ENCODE data around the gene MSH5.

DNA sequence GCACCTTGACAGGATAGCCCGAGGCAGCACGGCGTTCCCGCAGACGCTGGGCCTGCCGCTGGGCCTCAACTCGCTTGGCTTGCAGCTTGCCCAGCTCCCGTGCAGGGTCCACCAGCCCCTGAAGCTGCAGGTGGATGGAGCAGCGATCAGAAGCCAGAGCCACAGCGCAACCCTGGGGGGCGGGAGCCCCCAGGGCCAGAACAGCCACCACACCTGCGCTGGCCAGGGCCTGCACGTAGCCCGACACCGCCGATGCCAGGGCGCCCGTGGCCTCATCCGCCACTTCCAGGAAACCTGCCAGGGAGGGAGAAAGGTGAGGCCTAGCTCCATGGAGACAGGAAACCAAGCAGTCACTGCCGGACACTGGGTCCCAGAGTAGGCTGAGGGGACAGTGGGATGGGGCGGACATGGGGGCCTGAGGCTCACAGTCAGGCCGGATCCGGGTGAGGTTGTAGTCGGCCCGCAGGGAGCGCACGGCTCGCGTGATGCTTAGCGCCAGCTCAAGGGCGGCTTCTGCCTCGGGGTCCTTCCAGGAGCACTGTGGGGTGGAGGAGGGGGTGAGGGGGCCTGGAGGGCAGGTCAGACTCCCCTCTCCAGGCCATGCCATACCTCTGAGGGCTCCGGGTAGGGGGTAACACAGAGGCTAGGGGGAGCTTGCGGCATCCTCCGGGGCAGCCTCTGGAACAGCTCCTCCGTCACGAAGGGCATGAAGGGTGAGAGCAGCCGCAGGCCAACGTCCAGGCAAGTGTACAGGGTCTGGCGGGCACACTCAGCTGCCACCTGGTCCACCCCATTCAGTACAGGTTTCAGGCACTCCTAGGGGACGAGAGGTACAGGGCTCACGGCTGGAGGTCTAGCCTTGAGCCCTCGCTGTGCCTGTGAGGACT is 39.4 kb downstream of the MSH5 start:
- TF ChIP-seq, protein P1, sequence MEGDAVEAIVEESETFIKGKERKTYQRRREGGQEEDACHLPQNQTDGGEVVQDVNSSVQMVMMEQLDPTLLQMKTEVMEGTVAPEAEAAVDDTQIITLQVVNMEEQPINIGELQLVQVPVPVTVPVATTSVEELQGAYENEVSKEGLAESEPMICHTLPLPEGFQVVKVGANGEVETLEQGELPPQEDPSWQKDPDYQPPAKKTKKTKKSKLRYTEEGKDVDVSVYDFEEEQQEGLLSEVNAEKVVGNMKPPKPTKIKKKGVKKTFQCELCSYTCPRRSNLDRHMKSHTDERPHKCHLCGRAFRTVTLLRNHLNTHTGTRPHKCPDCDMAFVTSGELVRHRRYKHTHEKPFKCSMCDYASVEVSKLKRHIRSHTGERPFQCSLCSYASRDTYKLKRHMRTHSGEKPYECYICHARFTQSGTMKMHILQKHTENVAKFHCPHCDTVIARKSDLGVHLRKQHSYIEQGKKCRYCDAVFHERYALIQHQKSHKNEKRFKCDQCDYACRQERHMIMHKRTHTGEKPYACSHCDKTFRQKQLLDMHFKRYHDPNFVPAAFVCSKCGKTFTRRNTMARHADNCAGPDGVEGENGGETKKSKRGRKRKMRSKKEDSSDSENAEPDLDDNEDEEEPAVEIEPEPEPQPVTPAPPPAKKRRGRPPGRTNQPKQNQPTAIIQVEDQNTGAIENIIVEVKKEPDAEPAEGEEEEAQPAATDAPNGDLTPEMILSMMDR (IDR thresholded peaks at IDR 0.05; ENCODE audit: low read depth, low read length), result no peak
- TF ChIP-seq POLR2A (IDR thresholded peaks at IDR 0.05; ENCODE audit: extremely low read depth, insufficient read length) (no peak), MAX (IDR thresholded peaks at IDR 0.05; ENCODE audit: low read depth, low read length) (no peak)

Measured in NB4 (cell line).